Gastrocnemius medialis (tissue), 4 donors: ENCODE results near the gene TMPRSS9.

Experiments
- POLR2A ChIP-seq, 2 donors: fragments of 450-650 bp; IDR thresholded peaks; one replicate each; pipeline ENCODE4 v1.6.1; 2017; ENCODE audit warnings: antibody characterized with exemption in 2 of 2, mild to moderate bottlenecking in 2 of 2, moderate library complexity in 2 of 2
- TF ChIP-seq, protein P1 (sequence below), 5 experiments: fragments of 450-650 bp in 3 of 5; fragments of 200-600 bp in 2 of 5; sonication (generic) in 2 of 5; IDR thresholded peaks in 4 of 5; conservative IDR thresholded peaks in 1 of 5; 1 replicate in 4 of 5; 2 replicates in 1 of 5; pipeline ENCODE4 v1.5.1; 2016 to 2019; ENCODE audit warnings: antibody characterized with exemption in 5 of 5, mild to moderate bottlenecking in 3 of 5, moderate library complexity in 3 of 5

DNA sequence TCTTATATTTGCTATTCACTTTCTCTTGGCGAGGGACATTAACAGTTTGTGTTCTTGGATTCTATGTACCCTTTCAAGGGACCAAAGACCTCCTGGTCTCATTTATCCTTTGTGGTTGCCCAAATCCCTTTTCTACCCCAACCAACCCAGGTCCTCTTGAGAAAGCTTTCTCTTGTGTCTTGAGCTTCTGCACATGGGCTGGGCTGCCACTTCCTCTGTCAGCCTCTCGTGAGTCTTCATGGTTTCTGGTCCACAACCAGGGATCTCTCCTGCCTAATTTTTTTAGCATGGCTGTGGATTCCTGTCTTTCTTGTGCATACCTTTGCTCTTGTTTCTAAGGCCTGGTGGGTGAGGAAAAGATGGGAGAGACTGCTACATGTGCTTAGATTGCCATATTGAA is 52.4 kb downstream of the TMPRSS9 start:
- TF ChIP-seq, protein P1, sequence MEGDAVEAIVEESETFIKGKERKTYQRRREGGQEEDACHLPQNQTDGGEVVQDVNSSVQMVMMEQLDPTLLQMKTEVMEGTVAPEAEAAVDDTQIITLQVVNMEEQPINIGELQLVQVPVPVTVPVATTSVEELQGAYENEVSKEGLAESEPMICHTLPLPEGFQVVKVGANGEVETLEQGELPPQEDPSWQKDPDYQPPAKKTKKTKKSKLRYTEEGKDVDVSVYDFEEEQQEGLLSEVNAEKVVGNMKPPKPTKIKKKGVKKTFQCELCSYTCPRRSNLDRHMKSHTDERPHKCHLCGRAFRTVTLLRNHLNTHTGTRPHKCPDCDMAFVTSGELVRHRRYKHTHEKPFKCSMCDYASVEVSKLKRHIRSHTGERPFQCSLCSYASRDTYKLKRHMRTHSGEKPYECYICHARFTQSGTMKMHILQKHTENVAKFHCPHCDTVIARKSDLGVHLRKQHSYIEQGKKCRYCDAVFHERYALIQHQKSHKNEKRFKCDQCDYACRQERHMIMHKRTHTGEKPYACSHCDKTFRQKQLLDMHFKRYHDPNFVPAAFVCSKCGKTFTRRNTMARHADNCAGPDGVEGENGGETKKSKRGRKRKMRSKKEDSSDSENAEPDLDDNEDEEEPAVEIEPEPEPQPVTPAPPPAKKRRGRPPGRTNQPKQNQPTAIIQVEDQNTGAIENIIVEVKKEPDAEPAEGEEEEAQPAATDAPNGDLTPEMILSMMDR (IDR thresholded peaks at IDR 0.05 in 4 of 5, conservative IDR thresholded peaks at IDR 0.05 in 1 of 5): no peak
- TF ChIP-seq POLR2A (IDR thresholded peaks at IDR 0.05): no peak
